ENCODE data around the gene SBK2. TPM values are rescaled to one million over a fixed set of nuclear protein-coding genes. Genes with fewer than 3 reads are reported as not detected.
A peak's percentile ranks its signal among the peaks of the same experiment; 100 is the strongest.

Gene SBK2
- total and polyA plus RNA-seq, 9 of the 15 experiments (the other 6 are each of a cell fraction or from before 2014, with no cell fraction given), result not detected

GRCh38 chr19:55483706-55484592, 53.0 kb downstream of the SBK2 start:
- no peak for ATAC-seq
- no peak for DNase-seq (ENCODE audit: extremely low read depth in 1 of 4, low spot score in 3 of 4)
- Histone ChIP-seq H3K9ac (ENCODE audit: insufficient read depth in 1 of 2, low read depth in 2 of 2, low read length in 2 of 2) (0 out of 4 replicates have a peak overlapping the region, but pooled peaks of 1 of the 2 experiments have one; percentile 23), H3K4me3 (no peak overlapping the region), H3K4me1 (replicated peaks in 1 of 2; ENCODE audit: control insufficient read depth in 2 of 2, insufficient read depth in 2 of 2, low read length in 2 of 2) (peaks cover 25 to 69% of the 10 kb centered on the region in 2 experiments), H3K36me3 (ENCODE audit: control insufficient read depth, insufficient read depth, low read length) (peaks cover 32% of the 10 kb centered on the region; the same call in 2 of the 3 replicates), H3K4me2 (ENCODE audit: insufficient read depth, low read length) (no peak overlapping the region), H3K9me1 (ENCODE audit: control insufficient read depth, insufficient read depth, low read length) (no peaks in the 10 kb centered on the region), H4K20me1 (replicated peaks; ENCODE audit: control insufficient read depth, insufficient read depth, low read length) (no peaks in the 10 kb centered on the region), H3K27ac (ENCODE audit: extremely low read depth, low read depth, low read length) (no peak overlapping the region), H3K9me3 (replicated peaks; ENCODE audit: control insufficient read depth, insufficient read depth, low read depth, low read length) (no peaks in the 10 kb centered on the region), H3K79me2 (ENCODE audit: control insufficient read depth, insufficient read depth, low read length) (peaks cover 17% of the 10 kb centered on the region), H2AFZ (ENCODE audit: low read depth, low read length) (no peak overlapping the region), H3K27me3 (ENCODE audit: control insufficient read depth in 2 of 2, insufficient read depth in 2 of 2, low read length in 2 of 2) (no peaks in the 10 kb centered on the region)
- 87% methylated on average over 40 of the region's 46 CpGs for WGBS (ENCODE audit: insufficient coverage, low coverage, missing lambda C conversion rate)
- CTCF ChIA-PET (ENCODE audit: low intra/inter-chr PET ratio), result no interaction called here
- BruUV-seq (replicated peaks), result no TSS peak
- FAIRE-seq, result no peak
- in situ Hi-C loops (cut with MboI), result no loop called here
- POLR2A ChIA-PET, result interaction anchor here (0.5 to 2.1 kb wide), 8 partner anchors 10 to 122 kb away, joined by 3 to 15 read pairs (median 5); partner anchors contain the start of gene ZNF865
- intact Hi-C loops (cut with micrococcal nuclease), result no loop called here
- no peak for TF ChIP-seq DEAF1 (CRISPR knock-in tag; IDR thresholded peaks at IDR 0.05)
- TF ChIP-seq ZC3H11A (IDR thresholded peaks at IDR 0.05; ENCODE audit: low read depth, low read length), result no peak
- TF ChIP-seq IRF9 (tag; IDR thresholded peaks at IDR 0.05), result no peak
- no peak for TF ChIP-seq SAP30 (IDR thresholded peaks at IDR 0.05; ENCODE audit: borderline replicate concordance, insufficient read depth, low read depth, low read length, poor library complexity, severe bottlenecking)
- TF ChIP-seq ZFP36 (IDR thresholded peaks at IDR 0.05; ENCODE audit: low read depth, low read length, partially characterized antibody), result no peak
- TF ChIP-seq ZNF143 (CRISPR knock-in tag; IDR thresholded peaks at IDR 0.05), result no peak
- TF ChIP-seq SMARCA4 (IDR thresholded peaks at IDR 0.05), result no peak
- TF ChIP-seq HDAC8 (tag; IDR thresholded peaks at IDR 0.05), result no peak
- no peak for TF ChIP-seq DIDO1 (tag; IDR thresholded peaks at IDR 0.05; ENCODE audit: low read depth)
- TF ChIP-seq POLR2G (IDR thresholded peaks at IDR 0.05; ENCODE audit: low read depth, low read length), result peak; percentile 63
